Stimulated activated CD8-positive, alpha-beta memory T cell treated with anti-CD3 and anti-CD28 coated beads, Interleukin-2, amount 100 ng/mL, for 48 hours (primary cell): ENCODE results near the gene CD109.

ENCODE experiments used
- DNase-seq, 2 donors: peaks; one replicate each; pipeline ENCODE4 v3.0.0-alpha.2; 2020; ENCODE audit warnings: low read depth in 2 of 2

Gene CD109

DNA sequence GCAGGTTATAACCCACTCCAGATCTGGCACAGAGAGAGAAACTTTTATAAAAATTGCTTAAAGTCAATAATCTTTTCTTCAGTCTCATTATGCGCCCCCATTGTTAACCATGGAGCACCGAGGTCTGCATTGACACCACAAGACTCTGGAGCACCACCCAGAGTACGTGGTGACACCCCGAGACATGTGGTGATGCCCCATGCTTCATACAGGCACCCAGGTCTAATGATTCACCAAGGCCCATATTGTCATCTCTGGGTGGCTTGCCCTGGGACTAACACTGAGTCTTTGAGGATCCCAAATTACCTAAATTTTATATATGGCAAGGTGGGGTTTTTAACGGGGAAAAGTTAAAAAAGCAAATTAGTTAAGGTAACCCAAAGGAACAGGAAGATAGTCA is 31.1 kb downstream of the CD109 start:
- DNase-seq = no peak

DNA sequence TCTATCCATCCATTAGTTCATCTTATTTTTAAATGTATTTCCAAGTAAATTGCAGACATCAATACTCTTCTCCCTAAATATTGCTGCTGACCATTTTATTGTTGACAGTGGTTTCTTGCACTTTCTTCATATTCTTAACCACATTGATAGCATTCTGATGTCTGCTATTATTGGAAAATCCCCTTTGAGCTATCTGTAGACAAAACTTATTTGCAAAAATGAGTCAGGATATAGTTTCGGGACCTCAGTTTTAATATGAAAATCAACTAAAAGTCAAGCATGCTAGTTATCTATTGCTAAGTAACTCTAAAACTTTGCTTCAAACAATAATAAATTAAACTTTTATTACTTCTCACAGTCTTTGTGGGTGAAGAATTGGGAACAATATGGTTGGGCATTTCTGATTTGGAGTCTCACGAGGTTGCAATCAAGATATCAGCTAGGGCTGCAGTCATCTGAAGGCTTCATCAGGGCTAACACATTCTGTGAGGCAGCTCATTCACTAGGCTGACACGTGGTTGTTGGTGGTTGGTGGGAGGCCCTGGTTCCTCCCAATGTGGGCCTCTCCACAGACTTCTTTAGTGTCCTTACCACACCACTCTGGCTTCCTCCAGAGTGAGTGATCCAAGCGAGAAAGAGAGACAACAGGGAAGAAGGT is 32.7 kb downstream of the CD109 start:
- DNase-seq = peak in 1 of 2 donors; percentile 28

DNA sequence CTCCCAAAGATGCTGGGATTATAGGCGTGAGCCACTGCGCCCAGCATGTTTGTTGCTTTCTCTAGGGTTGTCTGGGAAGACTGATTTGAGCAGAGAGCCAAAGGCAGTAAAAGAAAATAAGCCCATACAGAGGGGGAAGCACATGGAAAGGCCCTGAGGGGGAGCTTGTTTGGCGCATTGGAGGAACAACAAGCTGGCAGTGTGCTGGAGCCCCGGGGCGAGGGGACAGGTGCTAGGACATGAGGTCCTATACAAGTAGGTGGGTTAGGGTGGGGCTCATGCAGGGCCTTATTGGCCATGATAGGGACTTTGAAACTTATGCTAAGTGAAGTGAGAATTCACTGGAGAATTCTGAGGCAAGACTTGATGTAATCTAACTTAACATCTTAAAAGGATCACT is 35.3 kb downstream of the CD109 start:
- no peak for DNase-seq

DNA sequence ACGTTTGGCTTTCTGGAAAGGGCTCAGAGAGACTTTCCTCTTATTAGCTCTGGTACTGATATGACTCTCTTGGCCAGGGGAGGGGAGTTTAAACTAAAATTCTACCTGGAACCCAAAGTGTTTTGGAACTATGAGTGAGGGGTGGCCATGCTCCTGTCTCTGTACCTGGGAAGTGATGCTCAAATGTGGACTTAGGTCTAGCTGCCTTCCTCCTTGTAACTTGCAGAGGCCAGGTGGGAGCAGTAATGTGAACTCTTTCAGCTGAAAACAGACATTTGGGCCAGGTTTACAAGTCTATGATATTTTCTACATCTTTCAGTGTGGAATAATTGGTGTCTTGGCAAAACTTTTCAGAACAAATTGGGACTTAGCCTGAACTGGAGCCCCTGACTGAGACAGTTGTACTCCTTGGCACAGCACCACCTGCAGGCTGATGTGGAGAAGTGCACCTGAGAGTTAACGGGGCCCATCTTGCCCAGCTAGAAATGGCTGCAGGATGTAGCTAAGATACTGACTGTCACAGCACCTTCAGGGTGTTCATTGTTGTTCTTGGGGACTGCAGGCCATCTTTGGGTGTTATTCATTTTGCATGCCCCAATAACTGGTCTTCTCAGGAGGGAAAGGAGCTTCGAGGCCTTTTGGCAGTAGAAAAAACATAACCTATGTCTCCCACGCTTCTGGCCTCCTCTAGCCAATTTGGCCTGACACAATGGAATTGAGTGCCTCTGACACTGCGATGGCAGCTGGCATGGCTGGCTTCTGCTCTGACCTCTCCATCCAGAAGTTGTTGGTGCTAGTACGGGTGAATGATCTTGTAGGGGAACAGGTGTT is 37.1 kb downstream of the CD109 start:
- DNase-seq = peak; percentile 48 to 58

DNA sequence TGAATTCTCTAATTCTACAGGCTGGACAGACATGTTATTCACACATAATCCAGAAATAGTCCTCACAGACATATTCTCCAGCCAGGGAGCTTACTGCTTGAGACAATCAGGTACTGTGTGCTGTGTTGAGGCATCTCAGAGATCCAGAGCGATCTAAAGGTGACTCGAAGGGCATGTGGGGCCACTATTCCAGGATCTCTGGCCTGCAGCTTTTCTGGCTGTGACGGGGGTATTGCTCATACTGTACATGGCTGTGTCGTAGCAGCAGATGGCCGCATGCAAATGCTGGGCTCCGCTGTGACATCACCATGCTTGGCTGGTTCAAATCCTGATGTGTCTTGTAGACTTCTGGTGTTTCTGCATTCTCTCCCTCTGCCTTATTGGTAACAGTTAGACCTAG is 37.8 kb downstream of the CD109 start:
- DNase-seq = no peak

DNA sequence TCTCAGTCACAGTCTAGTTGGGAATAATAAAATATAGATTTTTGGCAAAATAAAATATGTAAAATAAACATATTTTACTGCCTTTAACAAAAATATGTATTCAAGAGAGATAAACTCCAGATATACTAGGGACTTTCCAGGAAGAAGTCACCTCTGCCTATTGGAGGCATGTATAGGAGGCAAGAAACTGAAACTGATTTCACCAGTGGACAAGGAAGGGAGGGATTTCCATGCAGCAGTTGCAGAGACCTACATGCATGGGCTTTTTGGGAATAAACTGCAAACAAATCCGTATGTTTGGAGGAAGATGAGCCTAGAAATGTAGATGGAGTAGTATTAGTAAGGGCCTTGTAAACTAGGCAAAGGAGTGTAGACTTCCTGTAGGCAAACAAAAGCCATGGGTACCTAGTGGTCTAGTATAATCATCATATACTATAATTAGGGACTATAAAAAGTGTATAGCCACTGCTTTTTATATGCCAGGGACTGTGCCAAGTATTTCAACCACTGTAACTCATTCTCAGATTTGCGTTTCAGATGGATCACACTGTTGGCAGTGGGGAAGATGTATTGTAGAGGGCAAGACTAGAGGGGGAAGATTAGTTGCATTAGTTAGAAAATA is 38.9 kb downstream of the CD109 start:
- DNase-seq = no peak

DNA sequence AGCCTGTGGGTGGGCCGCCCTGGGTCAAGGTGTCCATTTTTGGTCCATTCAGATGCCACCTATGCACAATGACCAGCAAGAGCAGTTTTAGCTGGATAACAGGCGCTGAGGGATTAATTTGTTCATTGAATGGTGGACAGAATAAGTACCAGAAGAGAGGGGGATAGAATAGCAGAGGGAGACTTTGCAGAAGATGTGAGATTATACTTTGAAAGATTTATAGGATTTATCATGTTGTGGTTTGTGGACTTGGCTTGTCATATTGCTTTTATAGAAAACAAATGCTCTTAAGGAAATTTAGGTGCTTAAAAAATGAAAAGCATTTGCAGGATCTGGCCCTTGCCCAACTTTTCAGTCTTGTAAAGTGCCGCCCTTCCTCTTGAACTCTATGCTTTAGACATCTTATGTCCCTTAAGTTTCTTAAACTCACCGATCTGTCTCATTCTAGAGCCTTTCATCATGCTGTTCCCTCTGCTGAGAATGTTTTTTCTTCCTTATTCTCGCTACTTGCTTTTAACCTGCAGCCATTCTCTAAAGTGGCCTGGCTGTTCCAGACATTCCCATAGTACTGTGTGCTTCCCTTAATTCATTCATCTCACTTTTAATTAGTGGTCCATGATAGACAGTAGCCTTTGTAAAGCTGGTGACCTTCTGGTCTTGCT is 42.5 kb downstream of the CD109 start:
- DNase-seq = no peak

DNA sequence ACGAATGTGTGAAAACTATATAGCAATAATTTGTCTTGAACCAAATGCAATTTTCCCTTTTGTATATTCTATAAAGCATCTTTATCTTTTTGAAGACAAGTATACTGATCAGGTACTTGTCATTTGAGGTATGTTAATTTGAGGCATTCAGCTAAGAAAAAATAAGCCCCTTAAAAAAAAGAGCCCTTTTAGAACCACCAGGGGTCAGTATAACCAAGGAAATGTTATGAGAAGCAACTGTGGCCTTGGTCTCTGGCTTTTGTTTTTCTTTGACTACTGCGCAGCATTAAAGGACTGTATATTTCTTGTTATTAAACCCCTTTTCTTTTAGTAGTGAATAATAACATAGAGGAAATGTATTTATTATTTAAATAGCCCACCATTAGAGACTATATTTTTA is 43.1 kb downstream of the CD109 start:
- no peak for DNase-seq

DNA sequence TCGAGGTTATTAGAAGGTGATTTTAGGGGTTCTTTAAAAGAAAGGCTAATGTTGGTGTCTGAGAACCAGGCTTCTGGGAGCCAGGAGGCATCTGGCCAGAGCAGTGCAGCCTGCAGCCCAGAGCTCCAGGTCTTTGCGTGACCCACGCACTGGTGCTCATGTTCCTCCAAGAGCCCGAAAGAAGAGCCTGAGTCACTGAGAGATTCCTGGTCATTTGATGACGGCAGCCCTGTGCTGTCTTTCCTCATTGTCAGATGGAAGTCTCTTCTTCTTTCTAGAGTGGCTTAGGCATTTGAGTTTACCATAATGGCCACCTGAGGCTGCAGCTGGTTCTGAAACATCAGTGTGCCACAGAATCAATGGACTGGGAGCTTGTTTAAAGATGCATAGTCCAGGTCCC is 46.4 kb downstream of the CD109 start:
- no peak for DNase-seq

DNA sequence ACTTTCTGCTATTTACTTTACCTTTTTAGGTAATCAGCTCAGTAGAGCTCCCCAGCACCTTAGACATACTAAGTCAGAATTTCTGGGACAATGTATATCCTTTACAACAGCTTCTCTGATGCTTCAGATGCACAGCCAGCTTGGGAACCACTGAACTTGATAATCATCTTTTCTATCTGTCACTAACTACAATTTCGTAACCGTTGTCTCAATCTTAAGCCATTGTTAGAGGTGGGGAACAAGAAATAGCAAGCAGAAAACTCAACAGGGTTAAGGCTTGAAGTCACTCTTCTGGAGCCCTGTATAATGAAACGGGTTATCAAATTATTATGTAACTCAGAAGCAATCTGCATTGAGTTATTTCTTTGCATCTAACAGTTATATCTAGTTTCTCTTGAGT is 47.1 kb downstream of the CD109 start:
- no peak for DNase-seq

DNA sequence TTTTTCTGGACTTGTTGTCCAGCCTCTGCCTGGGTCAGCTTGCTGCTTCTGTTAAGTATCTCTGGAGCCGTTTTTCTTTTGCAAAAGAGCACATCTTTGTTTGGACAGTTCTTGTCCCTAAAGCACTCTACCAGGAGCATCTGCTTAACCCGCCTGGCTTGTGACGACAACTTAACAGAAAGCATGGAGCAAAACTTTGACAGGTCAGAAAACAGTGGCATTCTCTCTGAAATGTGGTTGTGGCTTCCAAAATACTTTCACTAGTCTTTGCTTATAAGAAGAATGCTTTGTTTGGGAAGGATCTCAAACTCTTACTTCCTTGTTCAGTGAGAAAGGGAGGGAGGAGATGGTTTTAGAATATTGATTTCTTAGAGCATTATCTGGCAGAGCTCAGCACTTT is 47.6 kb downstream of the CD109 start:
- DNase-seq = no peak

DNA sequence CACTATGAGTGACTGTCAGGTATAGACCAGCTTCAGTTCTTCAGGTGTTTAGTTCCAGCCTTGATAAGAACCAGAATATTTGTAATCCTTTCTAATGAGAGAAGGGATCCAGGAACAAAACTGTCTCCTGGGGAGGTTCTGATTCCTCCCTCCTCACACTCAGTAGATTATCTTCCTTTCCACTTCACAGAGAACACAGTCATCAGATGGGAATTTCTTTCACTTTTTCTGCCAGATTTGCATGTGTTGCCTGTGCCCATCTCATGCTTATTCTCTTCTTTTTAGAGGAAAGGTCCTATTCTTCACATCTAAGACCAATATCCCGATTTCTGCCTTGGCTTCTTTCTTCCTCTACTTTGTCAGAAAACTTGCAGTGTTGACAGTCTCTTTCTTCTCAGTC is 50.8 kb downstream of the CD109 start:
- DNase-seq = no peak

DNA sequence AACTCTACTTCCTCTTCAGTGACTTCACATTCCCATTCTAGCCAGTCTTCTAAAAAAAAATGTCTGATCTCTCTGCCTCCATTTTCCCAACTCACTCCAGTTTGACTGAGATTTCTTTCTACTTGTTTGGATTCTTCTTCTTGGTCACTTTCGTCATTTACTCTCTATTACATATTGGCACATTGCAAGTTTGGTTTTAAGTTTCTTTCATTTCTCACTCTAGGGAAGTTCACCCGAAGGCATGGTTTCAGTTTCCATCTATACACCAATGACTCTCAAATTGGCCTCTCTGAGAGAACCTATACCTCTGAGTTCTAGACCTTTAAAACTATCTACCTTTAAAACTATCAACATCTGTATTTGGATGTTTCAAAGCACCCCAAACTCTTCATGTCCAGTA is 51.3 kb downstream of the CD109 start:
- DNase-seq = no peak

DNA sequence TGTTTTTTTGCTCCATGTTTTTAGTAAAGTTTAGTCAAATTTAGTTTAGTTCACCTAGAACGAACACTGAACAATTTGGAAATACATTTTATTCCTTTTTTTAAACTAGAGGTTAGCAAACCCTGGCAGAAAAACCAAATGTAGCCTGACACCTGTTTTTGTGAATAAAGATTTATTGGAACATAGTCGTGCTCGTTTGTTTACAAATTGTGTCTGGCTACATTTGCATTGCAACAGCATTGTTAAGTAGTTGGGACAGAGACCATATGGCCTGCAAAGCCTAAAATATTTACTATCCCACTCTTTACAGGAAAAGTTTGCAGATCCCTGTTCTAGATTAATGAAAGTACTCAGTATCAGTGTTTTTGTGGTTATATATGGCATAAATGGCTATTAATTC is 56.9 kb downstream of the CD109 start:
- DNase-seq = no peak

DNA sequence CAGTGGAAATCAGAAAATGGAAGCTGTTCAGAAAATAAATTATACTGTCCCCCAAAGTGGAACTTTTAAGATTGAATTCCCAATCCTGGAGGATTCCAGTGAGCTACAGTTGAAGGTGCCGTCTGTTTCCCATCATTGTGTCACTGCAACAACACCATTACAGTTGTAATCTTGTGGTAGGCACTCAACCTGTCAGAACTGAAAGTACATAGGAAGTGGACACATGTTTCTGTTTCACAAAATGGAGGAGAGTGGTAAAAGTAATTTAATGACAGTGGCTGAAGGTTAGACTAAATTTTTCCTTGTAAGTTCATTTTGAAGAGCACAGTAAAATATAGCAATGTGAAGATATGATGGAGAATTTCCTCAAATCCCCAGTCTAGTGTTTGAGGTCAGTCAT is 70.0 kb downstream of the CD109 start:
- DNase-seq = no peak

DNA sequence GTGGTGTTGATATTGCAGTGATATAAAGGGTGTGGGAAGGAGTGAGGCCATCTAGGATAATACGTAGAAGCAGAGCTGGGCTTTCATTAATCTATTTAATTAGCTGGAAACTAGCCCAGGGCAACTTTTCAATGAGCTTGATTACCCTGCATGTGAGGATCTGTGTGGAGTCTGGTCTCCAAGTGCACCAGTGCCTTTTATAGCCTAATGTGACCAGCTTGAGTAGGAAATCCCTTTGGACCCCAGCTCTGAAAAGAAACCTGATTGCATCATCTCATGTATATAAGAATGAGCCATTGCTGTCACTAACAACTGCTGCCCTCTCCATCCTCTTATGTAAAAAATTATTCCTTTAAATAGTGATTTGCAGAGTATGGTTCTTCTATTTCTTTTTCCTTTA is 72.6 kb downstream of the CD109 start:
- DNase-seq = no peak

DNA sequence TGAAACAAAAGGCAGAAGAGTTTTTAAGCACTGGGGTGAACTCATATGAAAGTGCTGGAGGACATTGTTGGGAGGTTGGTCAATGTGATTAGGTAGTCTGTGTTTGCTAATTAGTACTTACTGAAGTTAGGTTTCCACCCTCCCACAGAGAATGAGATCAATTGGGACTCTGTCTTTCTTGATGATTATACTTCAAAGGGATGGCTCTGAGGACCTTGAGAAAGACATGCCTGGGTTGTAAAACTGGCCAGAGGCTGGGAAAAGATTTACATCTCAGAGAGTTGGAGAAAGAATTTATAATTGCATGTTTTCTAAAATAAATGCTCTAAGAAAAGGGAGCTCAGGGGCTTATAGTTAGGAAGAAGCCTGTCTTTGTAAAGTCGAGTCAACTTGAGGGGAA is 74.0 kb downstream of the CD109 start:
- no peak for DNase-seq

DNA sequence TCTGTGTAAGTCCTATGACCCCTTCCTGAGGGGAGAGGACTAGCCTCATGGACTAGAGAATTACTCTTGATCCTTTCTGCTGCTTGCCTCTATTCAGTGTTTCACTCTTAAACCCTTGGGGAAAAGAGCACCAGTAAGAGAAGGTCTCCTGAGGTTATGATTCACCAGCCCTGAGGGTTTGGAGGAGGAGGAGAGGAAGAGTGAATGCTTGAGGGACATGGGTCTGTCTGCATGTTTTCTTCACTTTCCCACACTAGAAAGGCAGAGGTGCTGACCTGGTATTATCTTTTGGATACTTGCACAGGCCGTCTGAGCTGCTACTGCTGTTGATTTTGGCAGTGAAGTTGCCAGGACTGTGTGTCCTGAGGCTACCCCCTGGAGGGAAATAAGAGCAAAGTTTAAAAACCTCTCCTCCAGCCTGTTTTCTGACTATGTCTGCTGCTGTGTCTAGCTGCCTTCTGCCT is 78.3 kb downstream of the CD109 start:
- no peak for DNase-seq

DNA sequence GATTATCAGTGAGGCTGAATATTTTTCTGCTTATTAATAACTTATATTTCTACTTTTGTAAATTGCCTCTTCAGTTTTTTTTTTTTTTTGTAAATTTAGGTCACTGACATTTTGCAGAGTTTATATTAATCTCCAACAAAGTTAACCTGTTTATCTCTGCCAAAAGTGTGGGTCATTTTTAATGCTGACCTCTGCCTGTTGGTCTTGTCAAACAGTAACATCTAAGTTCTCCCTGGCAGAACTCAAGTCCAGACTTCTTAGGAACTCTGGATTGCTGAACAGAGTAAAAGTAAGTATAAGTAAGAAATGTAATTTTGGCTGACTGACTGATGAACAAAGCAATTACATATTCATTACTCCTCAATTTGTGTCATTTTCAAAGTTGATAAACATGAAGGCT is 83.9 kb downstream of the CD109 start:
- no peak for DNase-seq

DNA sequence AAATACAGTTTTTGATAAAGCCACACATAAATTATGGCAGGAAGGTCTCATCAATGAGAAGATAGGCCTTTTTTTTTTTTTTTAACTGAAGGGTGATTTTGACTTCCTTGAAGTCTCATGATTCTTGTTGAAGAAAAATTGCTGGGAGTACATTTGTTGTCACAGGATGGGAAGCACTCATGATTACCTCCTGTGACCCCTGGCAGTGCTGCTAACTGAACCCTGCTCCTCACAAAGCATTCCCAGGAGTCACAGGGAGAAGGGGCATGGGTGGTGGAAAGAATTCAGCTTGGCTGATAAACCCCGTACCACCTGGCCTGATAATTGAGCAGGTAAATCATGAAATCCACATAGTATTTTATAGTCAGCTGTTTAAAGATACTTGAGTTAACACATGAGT is 86.9 kb downstream of the CD109 start:
- no peak for DNase-seq

DNA sequence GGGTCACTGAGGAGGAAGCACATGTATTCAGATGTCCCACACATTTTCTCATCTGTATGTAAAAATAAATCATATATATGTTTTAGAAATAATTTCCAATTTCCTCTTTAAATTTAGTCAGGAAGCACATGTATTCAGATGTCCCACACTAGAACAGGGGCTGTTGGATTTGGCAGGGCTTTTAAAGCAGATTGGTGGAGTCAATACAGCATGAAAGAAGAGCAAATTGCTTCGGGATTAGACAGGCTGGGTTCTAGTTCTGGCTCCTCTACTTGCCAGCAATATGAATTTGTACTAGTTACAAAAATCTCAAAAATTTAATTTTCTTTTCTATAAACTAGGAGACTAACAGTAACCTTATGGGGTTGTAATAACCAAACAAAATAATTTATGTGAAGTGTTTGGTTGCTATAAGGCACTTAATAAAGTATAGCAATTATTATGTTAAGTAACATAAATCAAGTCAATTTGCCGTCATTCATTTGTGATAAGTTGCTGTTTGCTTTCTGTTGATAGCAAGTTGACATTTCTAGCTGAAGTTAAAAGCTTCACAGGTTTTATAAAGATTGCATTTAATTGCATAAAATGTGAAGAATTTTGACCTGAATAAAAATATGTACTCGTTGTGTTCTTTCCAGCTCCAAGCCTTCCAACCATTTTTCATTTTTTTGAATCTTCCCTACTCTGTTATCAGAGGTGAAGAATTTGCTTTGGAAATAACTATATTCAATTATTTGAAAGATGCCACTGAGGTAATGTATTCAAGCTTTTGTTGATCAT is 88.9 kb downstream of the CD109 start:
- DNase-seq = no peak

DNA sequence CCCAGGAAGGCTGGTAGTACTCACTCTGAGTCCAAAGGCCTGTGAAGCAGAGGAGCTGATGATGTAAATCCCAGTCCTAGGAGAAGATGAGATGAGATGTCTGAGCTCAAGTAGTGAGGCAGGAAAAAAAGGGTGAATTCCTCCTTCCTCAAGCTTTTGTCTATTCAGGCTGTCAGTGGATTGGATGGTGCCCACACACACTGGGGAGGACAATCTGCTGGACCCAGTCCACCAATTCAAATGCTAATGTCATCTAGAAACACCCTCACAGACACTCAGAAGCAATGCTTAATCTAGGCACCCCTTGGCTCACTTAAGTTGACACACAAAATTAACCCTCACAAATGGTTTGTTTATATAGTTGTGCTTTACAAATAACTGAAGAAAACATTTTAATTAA is 94.6 kb downstream of the CD109 start:
- no peak for DNase-seq
